Stimulated activated CD4-positive, alpha-beta T cell treated with anti-CD3 and anti-CD28 coated beads, Interleukin-4, amount 100 ng/mL, for 1 hour (primary cell): ENCODE measurements around the gene FMN1.

Source experiments
- DNase-seq: peaks from one replicate; pipeline ENCODE4 v3.0.0-alpha.2; 2020

FMN1 gene

GRCh38 chr15:32799936-32800535 is 394.5 kb downstream of the FMN1 start:
- DNase-seq: no peak

GRCh38 chr15:32796856-32797255 is 397.7 kb downstream of the FMN1 start:
- DNase-seq: no peak

GRCh38 chr15:32794973-32795372 is 399.5 kb downstream of the FMN1 start:
- DNase-seq: no peak

GRCh38 chr15:32792436-32792835 is 402.1 kb downstream of the FMN1 start:
- no peak for DNase-seq

- no peak for DNase-seq
Observed at GRCh38 chr15:32790352-32790999, 404.0 kb downstream of the FMN1 start.

GRCh38 chr15:32787949-32788348 is 406.6 kb downstream of the FMN1 start:
- no peak for DNase-seq

- no peak for DNase-seq
Observed at GRCh38 chr15:32786906-32787305, 407.6 kb downstream of the FMN1 start.

- DNase-seq: no peak
Observed at GRCh38 chr15:32784581-32784980, 409.9 kb downstream of the FMN1 start.

- DNase-seq: no peak
Observed at GRCh38 chr15:32781781-32782180, 412.7 kb downstream of the FMN1 start.

GRCh38 chr15:32778391-32779176 is 415.9 kb downstream of the FMN1 start:
- no peak for DNase-seq

GRCh38 chr15:32775103-32775502 is 419.4 kb downstream of the FMN1 start:
- DNase-seq: no peak

- DNase-seq: no peak
Observed at GRCh38 chr15:32774022-32774421, 420.5 kb downstream of the FMN1 start.

GRCh38 chr15:32767236-32767635 is 427.3 kb downstream of the FMN1 start:
- DNase-seq: no peak

- no peak for DNase-seq
Observed at GRCh38 chr15:32766101-32766500, 428.4 kb downstream of the FMN1 start.

GRCh38 chr15:32765236-32765635 is 429.3 kb downstream of the FMN1 start:
- DNase-seq: no peak

GRCh38 chr15:32763295-32763694 is 431.2 kb downstream of the FMN1 start:
- no peak for DNase-seq

GRCh38 chr15:32757426-32757825 is 437.1 kb downstream of the FMN1 start:
- no peak for DNase-seq

- no peak for DNase-seq
Observed at GRCh38 chr15:32750979-32751378, 443.5 kb downstream of the FMN1 start.

GRCh38 chr15:32747921-32748342 is 446.6 kb downstream of the FMN1 start:
- no peak for DNase-seq

GRCh38 chr15:32746116-32746857 is 448.2 kb downstream of the FMN1 start:
- DNase-seq: no peak

GRCh38 chr15:32743411-32744140 is 450.9 kb downstream of the FMN1 start:
- DNase-seq: no peak

GRCh38 chr15:32739522-32740063 is 454.9 kb downstream of the FMN1 start:
- no peak for DNase-seq
